C4-2B (cell line): ENCODE results near the gene TSTD1.

Experiments
- CTCF ChIP-seq: fragments of 450-650 bp; conservative IDR thresholded peaks from 2 replicates; pipeline ENCODE4 v1.5.1; 2017; ENCODE audit warnings: mild to moderate bottlenecking
- ZFX ChIP-seq: fragments of 450-650 bp; IDR thresholded peaks from 2 replicates; pipeline ENCODE4 v1.6.1; 2017

DNA sequence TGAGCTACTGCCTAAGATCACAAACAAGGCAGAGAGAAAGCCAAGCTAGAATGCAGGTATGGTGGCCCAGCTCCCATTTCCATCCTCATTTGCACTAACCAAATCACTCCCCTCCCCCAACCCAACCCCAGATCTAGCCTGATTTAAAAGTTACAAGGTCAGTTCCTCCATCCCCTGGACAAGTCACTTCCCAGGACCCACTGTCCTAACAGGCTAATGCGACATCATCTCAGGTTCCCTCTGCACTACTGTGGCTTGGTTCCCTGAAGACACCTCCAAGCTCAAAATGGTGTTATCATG is 20.2 kb downstream of the TSTD1 start:
- no peak for TF ChIP-seq CTCF
- no peak for TF ChIP-seq ZFX
